GM19397 (cell line): ENCODE results near the gene R3HDML.

Experiments
- ATAC-seq: cut with Tn5 transposase; IDR thresholded peaks from one replicate; pipeline ENCODE4 v1.9.1; 2021; ENCODE audit warnings: mild to moderate bottlenecking, moderate library complexity; ENCODE audit not compliant: unreplicated experiment

The R3HDML gene

DNA sequence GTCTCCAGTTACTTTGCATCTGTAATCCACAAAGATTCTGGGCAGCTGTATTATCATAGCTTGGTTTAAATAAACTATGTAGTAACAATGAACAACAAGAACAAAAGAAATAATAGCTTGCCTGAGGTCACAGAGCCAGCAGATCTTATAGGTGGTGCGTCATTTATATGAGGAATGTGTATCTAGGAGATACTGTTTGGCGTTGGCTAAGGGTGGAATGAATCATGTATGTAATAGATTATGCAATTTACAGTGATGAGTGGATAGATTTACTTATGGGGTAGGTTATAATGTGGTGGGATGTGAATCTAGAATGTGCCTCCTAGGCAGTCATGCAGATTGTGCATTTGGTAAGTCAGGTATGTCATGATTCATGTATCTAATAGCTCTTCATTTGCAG is 61.5 kb downstream of the R3HDML start:
- no peak for ATAC-seq

DNA sequence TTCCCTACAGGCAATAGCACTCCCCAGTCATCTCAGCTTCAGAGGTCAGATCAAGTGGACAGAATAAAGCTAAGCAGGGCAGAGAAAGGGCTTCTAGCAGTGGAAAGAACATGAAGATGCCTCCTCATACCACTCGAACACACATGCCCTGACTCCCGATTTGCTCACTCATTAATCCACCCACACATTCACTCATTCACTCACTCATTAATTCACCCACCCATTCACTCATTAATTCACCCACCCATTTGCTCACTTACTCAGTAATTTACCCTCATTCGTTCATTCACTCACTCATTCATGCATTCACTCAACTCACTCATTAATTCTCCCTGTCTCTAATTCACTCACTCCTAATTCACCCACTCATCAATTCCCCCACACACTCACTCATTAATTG is 62.6 kb downstream of the R3HDML start:
- no peak for ATAC-seq

DNA sequence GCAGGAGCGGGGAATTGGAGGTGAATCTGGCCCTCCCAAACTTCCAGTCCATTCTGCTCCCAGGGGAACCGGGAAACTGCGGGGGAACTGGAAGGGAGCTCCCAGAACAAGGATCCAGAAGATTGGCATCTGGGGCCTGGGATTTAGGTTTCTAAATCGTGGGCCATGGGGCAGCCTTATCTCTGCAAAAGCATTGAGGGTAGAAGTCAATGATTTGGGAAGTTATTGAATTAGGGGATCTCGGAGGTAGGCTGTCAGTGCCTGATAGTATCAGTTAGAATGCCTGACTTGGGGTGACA is 63.8 kb downstream of the R3HDML start:
- no peak for ATAC-seq
